ENCODE results near the gene FLCN. TPM values are rescaled to one million over a fixed set of nuclear protein-coding genes. Genes with fewer than 3 reads are reported as not detected.

FLCN gene
- total RNA-seq, 1 donor, result 64.3 TPM

GRCh38 chr17:17204635-17205231 is 32.2 kb downstream of the FLCN start:
- TF ChIP-seq CTCF (IDR thresholded peaks at IDR 0.05; ENCODE audit: insufficient read depth, low read depth, low read length), result no peak
- peak overlapping the region; percentile 62 for H3K4me3 ChIP-seq (ENCODE audit: low read depth, low read length)
- no peak for DNase-seq (ENCODE audit: low read depth)

GRCh38 chr17:17204041-17204591 is 32.9 kb downstream of the FLCN start:
- H3K4me3 ChIP-seq (ENCODE audit: low read depth, low read length), result no peak overlapping the region
- no peak for TF ChIP-seq CTCF (IDR thresholded peaks at IDR 0.05; ENCODE audit: insufficient read depth, low read depth, low read length)
- DNase-seq (ENCODE audit: low read depth), result no peak

GRCh38 chr17:17203173-17203730 is 33.7 kb downstream of the FLCN start:
- DNase-seq (ENCODE audit: low read depth), result no peak
- no peak for TF ChIP-seq CTCF (IDR thresholded peaks at IDR 0.05; ENCODE audit: insufficient read depth, low read depth, low read length)

DNA sequence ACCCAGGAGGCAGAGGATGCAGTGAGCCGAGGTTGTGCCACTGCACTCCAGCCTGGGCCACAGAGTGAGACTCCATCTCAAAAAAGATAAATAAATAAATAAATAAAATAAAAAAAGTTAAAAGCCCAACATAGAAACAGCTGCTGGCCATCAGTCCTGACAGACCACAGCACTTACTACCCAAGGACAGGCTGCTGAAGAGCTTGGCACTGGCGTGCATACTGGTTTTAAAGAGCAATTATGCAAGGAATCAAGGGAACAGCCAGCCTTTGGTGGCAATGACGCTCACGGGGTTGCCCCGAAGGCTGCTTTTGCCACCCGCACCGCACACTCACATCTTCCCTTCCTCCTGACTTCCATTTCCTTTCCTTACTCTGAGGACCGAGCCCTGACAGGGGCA is 35.1 kb downstream of the FLCN start:
- H3K4me3 ChIP-seq (ENCODE audit: low read depth, low read length), result no peak overlapping the region
- TF ChIP-seq CTCF (IDR thresholded peaks at IDR 0.05; ENCODE audit: insufficient read depth, low read depth, low read length), result no peak
- DNase-seq (ENCODE audit: low read depth), result no peak

More at GRCh38 chr17:17203173-17203730, 33.7 kb downstream of the FLCN start:
- H3K4me3 ChIP-seq (ENCODE audit: low read depth, low read length), result no peak overlapping the region

GRCh38 chr17:17201271-17201670 is 35.7 kb downstream of the FLCN start:
- H3K4me3 ChIP-seq (ENCODE audit: low read depth, low read length), result no peak overlapping the region
- no peak for DNase-seq (ENCODE audit: low read depth)

GRCh38 chr17:17200831-17201230 is 36.1 kb downstream of the FLCN start:
- no peak for TF ChIP-seq CTCF (IDR thresholded peaks at IDR 0.05; ENCODE audit: insufficient read depth, low read depth, low read length)
- H3K4me3 ChIP-seq (ENCODE audit: low read depth, low read length), result no peak overlapping the region
- DNase-seq (ENCODE audit: low read depth), result peak; percentile 74

More at GRCh38 chr17:17201271-17201670, 35.7 kb downstream of the FLCN start:
- no peak for TF ChIP-seq CTCF (IDR thresholded peaks at IDR 0.05; ENCODE audit: insufficient read depth, low read depth, low read length)
